ENCODE measurements around the gene RNF40.

RNF40 gene

DNA sequence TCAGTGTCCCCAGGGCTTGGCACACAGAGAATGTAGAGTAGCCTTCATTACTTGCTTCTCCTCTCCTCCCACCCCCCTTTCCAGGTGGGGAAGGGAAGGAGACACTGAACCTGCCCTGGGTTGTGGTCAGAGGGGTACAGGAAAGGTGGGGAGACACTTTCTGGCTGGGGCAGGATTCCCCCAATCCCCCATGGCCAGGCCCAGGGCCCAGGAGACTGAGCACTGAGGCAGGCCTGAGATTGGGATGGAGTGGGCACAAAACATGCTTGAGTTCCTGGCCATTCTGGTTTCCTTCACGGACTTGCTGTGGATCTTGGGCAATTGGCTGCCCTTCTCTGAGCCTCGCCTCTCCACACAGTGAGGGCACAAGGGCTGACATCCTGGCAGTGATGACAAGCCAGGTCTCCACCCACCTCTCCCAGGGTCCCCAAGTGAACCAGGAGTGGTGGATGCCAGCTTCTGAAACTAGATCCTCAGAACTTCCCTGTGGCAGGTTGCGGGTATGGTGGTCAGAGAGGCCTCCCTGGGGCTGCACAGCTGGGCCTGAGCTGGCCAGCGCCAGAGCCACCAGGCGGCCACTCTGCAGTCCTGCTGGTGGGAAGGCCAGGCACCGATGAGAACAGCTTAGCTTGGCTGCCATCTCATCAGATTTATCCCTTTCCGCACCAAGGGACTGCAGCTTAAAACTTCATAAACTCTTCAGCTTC is 15.6 kb downstream of the RNF40 start:
- Histone ChIP-seq H3K4me2 (ENCODE audit: insufficient read depth, low read length) (peak overlapping the region; percentile 94; the same call in 1 of the 2 replicates), H3K79me2 (ENCODE audit: insufficient read depth, low read length) (peaks cover 15% of the 10 kb centered on the region), H3K27me3 (ENCODE audit: insufficient read depth, low read length, poor library complexity) (no peaks in the 10 kb centered on the region), H4K20me1 (ENCODE audit: insufficient read depth, low read length) (peaks cover 15% of the 10 kb centered on the region), H3K36me3 (ENCODE audit: insufficient read depth, low read length) (peaks cover 34% of the 10 kb centered on the region), H3K27ac (ENCODE audit: low read length) (0 out of 2 replicates have a peak overlapping the region, but pooled peaks have one; percentile 12), H3K9me3 (ENCODE audit: insufficient read depth, low read length, severe bottlenecking) (no peaks in the 10 kb centered on the region), H2AFZ (ENCODE audit: low read depth, low read length) (no peak overlapping the region), H3K4me3 (ENCODE audit: low read depth in 1 of 2, low read length in 2 of 2) (no peak overlapping the region), H3K4me1 (ENCODE audit: insufficient read depth, low read length) (peaks cover 25% of the 10 kb centered on the region), H3K9ac (ENCODE audit: low read depth, low read length) (no peak overlapping the region)
- no peak for DNase-seq
- TF ChIP-seq, protein P1, sequence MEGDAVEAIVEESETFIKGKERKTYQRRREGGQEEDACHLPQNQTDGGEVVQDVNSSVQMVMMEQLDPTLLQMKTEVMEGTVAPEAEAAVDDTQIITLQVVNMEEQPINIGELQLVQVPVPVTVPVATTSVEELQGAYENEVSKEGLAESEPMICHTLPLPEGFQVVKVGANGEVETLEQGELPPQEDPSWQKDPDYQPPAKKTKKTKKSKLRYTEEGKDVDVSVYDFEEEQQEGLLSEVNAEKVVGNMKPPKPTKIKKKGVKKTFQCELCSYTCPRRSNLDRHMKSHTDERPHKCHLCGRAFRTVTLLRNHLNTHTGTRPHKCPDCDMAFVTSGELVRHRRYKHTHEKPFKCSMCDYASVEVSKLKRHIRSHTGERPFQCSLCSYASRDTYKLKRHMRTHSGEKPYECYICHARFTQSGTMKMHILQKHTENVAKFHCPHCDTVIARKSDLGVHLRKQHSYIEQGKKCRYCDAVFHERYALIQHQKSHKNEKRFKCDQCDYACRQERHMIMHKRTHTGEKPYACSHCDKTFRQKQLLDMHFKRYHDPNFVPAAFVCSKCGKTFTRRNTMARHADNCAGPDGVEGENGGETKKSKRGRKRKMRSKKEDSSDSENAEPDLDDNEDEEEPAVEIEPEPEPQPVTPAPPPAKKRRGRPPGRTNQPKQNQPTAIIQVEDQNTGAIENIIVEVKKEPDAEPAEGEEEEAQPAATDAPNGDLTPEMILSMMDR (IDR thresholded peaks at IDR 0.05; ENCODE audit: borderline replicate concordance, extremely low read depth, low read length, poor library complexity, severe bottlenecking): no peak
- no peak for TF ChIP-seq EZH2 (IDR thresholded peaks at IDR 0.05; ENCODE audit: borderline replicate concordance, low read depth, low read length, severe bottlenecking)
- no peak for ATAC-seq (ENCODE audit: insufficient read depth, low read depth)

DNA sequence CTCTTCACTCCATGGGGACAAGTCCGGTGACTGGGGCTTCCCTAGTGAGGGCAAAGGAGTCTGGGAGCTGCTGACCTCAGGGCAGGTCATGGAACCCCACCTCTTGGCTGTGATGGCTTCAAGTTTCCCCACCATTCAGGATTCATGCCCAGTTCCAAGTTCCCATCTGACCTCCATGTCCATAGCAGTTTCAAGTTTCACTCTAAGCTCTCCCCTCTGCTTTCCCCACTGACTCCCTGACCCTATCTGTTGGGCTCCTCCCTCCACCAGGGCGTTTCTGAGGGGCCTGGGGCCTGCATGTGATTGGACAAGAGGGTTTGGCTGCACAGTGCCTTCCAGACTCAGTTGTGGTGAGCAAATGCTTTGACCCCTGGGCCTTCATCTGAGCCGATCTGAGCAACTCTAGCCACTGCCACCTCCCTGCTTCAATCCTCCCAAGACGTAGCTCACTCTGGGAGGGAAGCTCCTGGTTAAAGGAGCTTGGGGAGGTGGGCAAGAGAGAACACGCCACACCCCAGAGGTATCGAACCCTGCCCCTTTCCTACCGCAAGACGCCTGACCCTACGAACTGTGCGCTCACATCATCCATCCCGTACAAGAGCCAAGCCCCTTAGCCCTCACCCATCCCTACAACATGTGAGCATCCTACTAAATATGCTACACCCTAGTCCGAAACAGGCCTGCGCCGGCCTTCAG is 16.6 kb downstream of the RNF40 start:
- H3K79me2 ChIP-seq (ENCODE audit: insufficient read depth, low read length): peaks cover 15% of the 10 kb centered on the region
- peaks cover 34% of the 10 kb centered on the region for H3K36me3 ChIP-seq (ENCODE audit: insufficient read depth, low read length)
- H2AFZ ChIP-seq (ENCODE audit: low read depth, low read length): no peak overlapping the region
- H3K27me3 ChIP-seq (ENCODE audit: insufficient read depth, low read length, poor library complexity): no peaks in the 10 kb centered on the region
- H3K9me3 ChIP-seq (ENCODE audit: insufficient read depth, low read length, severe bottlenecking): no peaks in the 10 kb centered on the region
- TF ChIP-seq EZH2 (IDR thresholded peaks at IDR 0.05; ENCODE audit: borderline replicate concordance, low read depth, low read length, severe bottlenecking): no peak
- TF ChIP-seq, protein P1 (IDR thresholded peaks at IDR 0.05; ENCODE audit: borderline replicate concordance, extremely low read depth, low read length, poor library complexity, severe bottlenecking): no peak
- H3K27ac ChIP-seq (ENCODE audit: low read length): no peak overlapping the region
- no peak overlapping the region for H3K4me3 ChIP-seq (ENCODE audit: low read depth in 1 of 2, low read length in 2 of 2)
- peaks cover 5% of the 10 kb centered on the region for H4K20me1 ChIP-seq (ENCODE audit: insufficient read depth, low read length)
- H3K4me2 ChIP-seq (ENCODE audit: insufficient read depth, low read length): no peak overlapping the region
- peaks cover 25% of the 10 kb centered on the region for H3K4me1 ChIP-seq (ENCODE audit: insufficient read depth, low read length)
- DNase-seq (no peak), ATAC-seq (ENCODE audit: insufficient read depth, low read depth) (no peak)
- H3K9ac ChIP-seq (ENCODE audit: low read depth, low read length): no peak overlapping the region

DNA sequence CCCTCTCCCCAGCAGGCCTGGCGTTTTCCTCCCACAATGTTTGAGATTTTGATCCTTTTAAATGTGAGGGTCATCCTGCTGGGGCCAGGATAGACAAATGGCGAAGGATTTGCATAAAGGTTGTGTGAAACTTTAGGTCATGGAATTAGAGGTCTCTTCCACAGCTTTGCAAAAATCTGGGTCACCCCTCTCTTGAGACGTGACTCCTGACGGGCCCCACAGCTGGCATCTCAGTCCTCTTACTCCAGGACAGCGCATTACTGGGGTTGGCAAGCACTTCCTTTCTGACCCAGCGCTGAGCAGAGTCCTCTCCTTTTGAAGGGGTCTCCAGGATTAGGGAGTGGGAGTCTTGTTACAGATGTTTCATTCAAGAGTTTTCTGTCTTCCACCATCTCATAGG is 17.5 kb downstream of the RNF40 start:
- no peak for DNase-seq
- Histone ChIP-seq H4K20me1 (ENCODE audit: insufficient read depth, low read length) (peaks cover 5% of the 10 kb centered on the region), H3K4me2 (ENCODE audit: insufficient read depth, low read length) (no peak overlapping the region), H3K9ac (ENCODE audit: low read depth, low read length) (no peak overlapping the region), H2AFZ (ENCODE audit: low read depth, low read length) (no peak overlapping the region), H3K4me1 (ENCODE audit: insufficient read depth, low read length) (peaks cover 23% of the 10 kb centered on the region), H3K27ac (ENCODE audit: low read length) (no peak overlapping the region), H3K79me2 (ENCODE audit: insufficient read depth, low read length) (peaks cover 15% of the 10 kb centered on the region), H3K36me3 (ENCODE audit: insufficient read depth, low read length) (peaks cover 26% of the 10 kb centered on the region), H3K4me3 (ENCODE audit: low read depth in 1 of 2, low read length in 2 of 2) (no peak overlapping the region), H3K9me3 (ENCODE audit: insufficient read depth, low read length, severe bottlenecking) (no peaks in the 10 kb centered on the region), H3K27me3 (ENCODE audit: insufficient read depth, low read length, poor library complexity) (no peaks in the 10 kb centered on the region)
- TF ChIP-seq, protein P1 (IDR thresholded peaks at IDR 0.05; ENCODE audit: borderline replicate concordance, extremely low read depth, low read length, poor library complexity, severe bottlenecking): no peak
- no peak for TF ChIP-seq EZH2 (IDR thresholded peaks at IDR 0.05; ENCODE audit: borderline replicate concordance, low read depth, low read length, severe bottlenecking)
- no peak for ATAC-seq (ENCODE audit: insufficient read depth, low read depth)
